Fibroblast of lung (primary cell): ENCODE data around the gene ZIM2. TPM values are rescaled to one million over a fixed set of nuclear protein-coding genes. Genes with fewer than 3 reads are reported as not detected.

Experiments used
- DNase-seq, 2 donors: peaks; one replicate each; pipeline versions ENCODE4 v3.0.0 to v3.0.0-alpha.2; 2010; ENCODE audit warnings: low read depth in 2 of 2
- H2AFZ ChIP-seq: 2 replicates; pipeline ENCODE4 v1.5.1; 2012; ENCODE audit warnings: low read length, control low read depth, inconsistent platforms
- H3K27ac ChIP-seq: 2 replicates; pipeline ENCODE4 v1.5.1; 2011; ENCODE audit warnings: low read length, control low read depth; ENCODE audit not compliant: insufficient read depth
- H3K27me3 ChIP-seq: 2 replicates; pipeline ENCODE4 v1.5.1; 2011; ENCODE audit warnings: mild to moderate bottlenecking, low read length; ENCODE audit not compliant: control insufficient read depth, insufficient read depth
- H3K36me3 ChIP-seq: 2 replicates; pipeline ENCODE4 v1.5.1; 2011; ENCODE audit warnings: low read length; ENCODE audit not compliant: control insufficient read depth, insufficient read depth
- H3K4me1 ChIP-seq: 2 replicates; pipeline ENCODE4 v1.5.1; 2011; ENCODE audit warnings: low read length; ENCODE audit not compliant: control insufficient read depth, insufficient read depth; ENCODE audit errors: extremely low read depth
- H3K4me2 ChIP-seq: 2 replicates; pipeline ENCODE4 v1.5.1; 2011; ENCODE audit warnings: low read length, control low read depth; ENCODE audit not compliant: insufficient read depth; ENCODE audit errors: extremely low read depth
- H3K4me3 ChIP-seq, 4 experiments: fragments of 200-600 bp in 1 of 4; sonication (generic) in 1 of 4; replicated peaks in 1 of 4; 2 replicates each; pipeline ENCODE4 v1.5.1; 2011 to 2016; ENCODE audit warnings: low read length in 4 of 4, low read depth in 3 of 4, mild to moderate bottlenecking in 3 of 4, control low read depth in 2 of 4, inconsistent platforms in 1 of 4, mixed read lengths in 1 of 4; ENCODE audit not compliant: insufficient read depth in 1 of 4; ENCODE audit errors: control extremely low read depth in 1 of 4
- H3K79me2 ChIP-seq: 2 replicates; pipeline ENCODE4 v1.5.1; 2012; ENCODE audit warnings: mild to moderate bottlenecking, low read length, inconsistent platforms; ENCODE audit not compliant: control insufficient read depth, insufficient read depth
- H3K9ac ChIP-seq: 2 replicates; pipeline ENCODE4 v1.5.1; 2011; ENCODE audit warnings: mild to moderate bottlenecking, low read length, control low read depth; ENCODE audit not compliant: insufficient read depth
- H3K9me3 ChIP-seq: 2 replicates; pipeline ENCODE4 v1.5.1; 2012; ENCODE audit warnings: low read depth, low read length; ENCODE audit not compliant: control insufficient read depth, insufficient read depth
- H4K20me1 ChIP-seq: 2 replicates; pipeline ENCODE4 v1.5.1; 2011; ENCODE audit warnings: low read length; ENCODE audit not compliant: control insufficient read depth, insufficient read depth; ENCODE audit errors: extremely low read depth
- CTCF ChIP-seq, 2 donors: IDR thresholded peaks in 1 of 2; conservative IDR thresholded peaks in 1 of 2; 1 replicate in 1 of 2; 2 replicates in 1 of 2; pipeline ENCODE4 v1.5.1; 2011 to 2012; ENCODE audit warnings: low read length in 2 of 2, control low read depth in 1 of 2, inconsistent platforms in 1 of 2, low read depth in 1 of 2, mild to moderate bottlenecking in 1 of 2
- EZH2 ChIP-seq: IDR thresholded peaks from 2 replicates; pipeline ENCODE4 v1.5.1; 2012; ENCODE audit warnings: low read length, control low read depth, mild to moderate bottlenecking; ENCODE audit errors: missing control alignments
- polyA plus RNA-seq, 2 donors: library from polyadenylated mRNA; depleted of rRNA in 1 of 2; stranded (reverse) in 1 of 2; unstranded in 1 of 2; fragments of >200 nt; gene quantifications; 2 replicates each; pipeline ENCODE4 v1.2.1, GENCODE V29; 2011 to 2012; ENCODE audit warnings: missing spikeins in 1 of 2
- total RNA-seq: library from RNA; depleted of rRNA; stranded (reverse); fragments of >200 nt; gene quantifications from 2 replicates; pipeline ENCODE4 v1.2.1, GENCODE V29; 2014

The ZIM2 gene
- total and polyA plus RNA-seq, 2 donors (not counting 1 experiment from before 2014, with no cell fraction given): not detected

GRCh38 chr19:56823417-56823816 is 17.1 kb downstream of the ZIM2 start:
- Histone ChIP-seq H3K27me3 (no peaks in the 10 kb centered on the region), H3K4me1 (no peaks in the 10 kb centered on the region), H3K4me2 (no peak overlapping the region), H3K9me3 (no peaks in the 10 kb centered on the region), H3K9ac (no peak overlapping the region), H3K36me3 (no peaks in the 10 kb centered on the region), H3K27ac (no peak overlapping the region), H4K20me1 (no peaks in the 10 kb centered on the region), H3K4me3 (no peak overlapping the region), H3K79me2 (no peaks in the 10 kb centered on the region), H2AFZ (no peak overlapping the region)
- TF ChIP-seq EZH2 (no peak), CTCF (conservative IDR thresholded peaks at IDR 0.05 in 1 of 2, IDR thresholded peaks at IDR 0.05 in 1 of 2; ENCODE audit: low read depth in 1 of 2, low read length in 2 of 2) (no peak)
- DNase-seq: no peak

GRCh38 chr19:56822755-56823154 is 17.8 kb downstream of the ZIM2 start:
- TF ChIP-seq CTCF (conservative IDR thresholded peaks at IDR 0.05 in 1 of 2, IDR thresholded peaks at IDR 0.05 in 1 of 2; ENCODE audit: low read depth in 1 of 2, low read length in 2 of 2) (no peak), EZH2 (no peak)
- H3K4me1 ChIP-seq: no peaks in the 10 kb centered on the region
- H3K79me2 ChIP-seq: no peaks in the 10 kb centered on the region
- H3K36me3 ChIP-seq: no peaks in the 10 kb centered on the region
- H2AFZ ChIP-seq: no peak overlapping the region
- H3K9me3 ChIP-seq: no peaks in the 10 kb centered on the region
- H4K20me1 ChIP-seq: no peaks in the 10 kb centered on the region
- no peak overlapping the region for H3K27ac ChIP-seq
- no peak for DNase-seq
- H3K4me2 ChIP-seq: no peak overlapping the region
- no peak overlapping the region for H3K4me3 ChIP-seq
- H3K27me3 ChIP-seq: no peaks in the 10 kb centered on the region
- no peak overlapping the region for H3K9ac ChIP-seq

GRCh38 chr19:56821675-56822074 is 18.9 kb downstream of the ZIM2 start:
- no peak overlapping the region for H2AFZ ChIP-seq
- no peaks in the 10 kb centered on the region for H4K20me1 ChIP-seq
- H3K4me3 ChIP-seq: no peak overlapping the region
- H3K4me2 ChIP-seq: no peak overlapping the region
- H3K27ac ChIP-seq: no peak overlapping the region
- no peaks in the 10 kb centered on the region for H3K79me2 ChIP-seq
- no peak for DNase-seq
- H3K36me3 ChIP-seq: no peaks in the 10 kb centered on the region
- no peak overlapping the region for H3K9ac ChIP-seq
- no peaks in the 10 kb centered on the region for H3K9me3 ChIP-seq
- no peaks in the 10 kb centered on the region for H3K4me1 ChIP-seq
- TF ChIP-seq CTCF (conservative IDR thresholded peaks at IDR 0.05 in 1 of 2, IDR thresholded peaks at IDR 0.05 in 1 of 2; ENCODE audit: low read depth in 1 of 2, low read length in 2 of 2): no peak
- TF ChIP-seq EZH2: no peak
- H3K27me3 ChIP-seq: no peaks in the 10 kb centered on the region
